ENCODE measurements around the gene NDST4.

The NDST4 gene

GRCh38 chr4:114866901-114867670 lies 246.3 kb downstream of the NDST4 start:
- Histone ChIP-seq H3K4me3 (ENCODE audit: low read length) (no peak overlapping the region), H3K27me3 (ENCODE audit: control insufficient read depth, low read length) (no peaks in the 10 kb centered on the region), H3K36me3 (ENCODE audit: control insufficient read depth, low read length) (no peaks in the 10 kb centered on the region), H3K9me3 (ENCODE audit: control insufficient read depth, insufficient read depth, low read length) (no peaks in the 10 kb centered on the region), H3K79me2 (ENCODE audit: control insufficient read depth, low read length) (no peaks in the 10 kb centered on the region), H3K9me2 (replicated peaks; ENCODE audit: control insufficient read depth, low read length) (no peaks in the 10 kb centered on the region), H3K4me1 (ENCODE audit: control insufficient read depth, low read length) (no peaks in the 10 kb centered on the region), H3K27ac (ENCODE audit: low read depth, low read length) (no peak overlapping the region), H3F3A (ENCODE audit: control insufficient read depth, insufficient read depth) (no peaks in the 10 kb centered on the region), H3K4me2 (ENCODE audit: low read length) (no peak overlapping the region), H4K20me1 (ENCODE audit: control insufficient read depth, insufficient read depth, low read depth, low read length) (no peaks in the 10 kb centered on the region)
- no peak for TF ChIP-seq EZH2phosphoT487 (IDR thresholded peaks at IDR 0.05; ENCODE audit: borderline replicate concordance, low read length)
- no peak for TF ChIP-seq CTCF (IDR thresholded peaks at IDR 0.05; ENCODE audit: low read depth, low read length, poor library complexity, severe bottlenecking)

GRCh38 chr4:114864060-114864459 lies 249.4 kb downstream of the NDST4 start:
- no peak overlapping the region for H3K4me2 ChIP-seq (ENCODE audit: low read length)
- no peaks in the 10 kb centered on the region for H3K9me2 ChIP-seq (replicated peaks; ENCODE audit: control insufficient read depth, low read length)
- H3K4me3 ChIP-seq (ENCODE audit: low read length) = no peak overlapping the region
- no peaks in the 10 kb centered on the region for H3K27me3 ChIP-seq (ENCODE audit: control insufficient read depth, low read length)
- no peaks in the 10 kb centered on the region for H3F3A ChIP-seq (ENCODE audit: control insufficient read depth, insufficient read depth)
- no peaks in the 10 kb centered on the region for H3K4me1 ChIP-seq (ENCODE audit: control insufficient read depth, low read length)
- H3K9me3 ChIP-seq (ENCODE audit: control insufficient read depth, insufficient read depth, low read length) = no peaks in the 10 kb centered on the region
- TF ChIP-seq EZH2phosphoT487 (IDR thresholded peaks at IDR 0.05; ENCODE audit: borderline replicate concordance, low read length) (no peak), CTCF (IDR thresholded peaks at IDR 0.05; ENCODE audit: low read depth, low read length, poor library complexity, severe bottlenecking) (no peak)
- no peaks in the 10 kb centered on the region for H3K79me2 ChIP-seq (ENCODE audit: control insufficient read depth, low read length)
- H3K36me3 ChIP-seq (ENCODE audit: control insufficient read depth, low read length) = no peaks in the 10 kb centered on the region
- no peak overlapping the region for H3K27ac ChIP-seq (ENCODE audit: low read depth, low read length)
- H4K20me1 ChIP-seq (ENCODE audit: control insufficient read depth, insufficient read depth, low read depth, low read length) = no peaks in the 10 kb centered on the region

GRCh38 chr4:114860786-114861185 lies 252.6 kb downstream of the NDST4 start:
- Histone ChIP-seq H3K4me1 (ENCODE audit: control insufficient read depth, low read length) (no peaks in the 10 kb centered on the region), H3K4me2 (ENCODE audit: low read length) (no peak overlapping the region), H3K27me3 (ENCODE audit: control insufficient read depth, low read length) (no peaks in the 10 kb centered on the region), H3K27ac (ENCODE audit: low read depth, low read length) (no peak overlapping the region), H3K36me3 (ENCODE audit: control insufficient read depth, low read length) (no peaks in the 10 kb centered on the region), H3F3A (ENCODE audit: control insufficient read depth, insufficient read depth) (no peaks in the 10 kb centered on the region), H3K79me2 (ENCODE audit: control insufficient read depth, low read length) (no peaks in the 10 kb centered on the region), H3K9me3 (ENCODE audit: control insufficient read depth, insufficient read depth, low read length) (no peaks in the 10 kb centered on the region), H3K4me3 (ENCODE audit: low read length) (no peak overlapping the region), H4K20me1 (ENCODE audit: control insufficient read depth, insufficient read depth, low read depth, low read length) (no peaks in the 10 kb centered on the region), H3K9me2 (replicated peaks; ENCODE audit: control insufficient read depth, low read length) (no peaks in the 10 kb centered on the region)
- TF ChIP-seq EZH2phosphoT487 (IDR thresholded peaks at IDR 0.05; ENCODE audit: borderline replicate concordance, low read length) = no peak
- TF ChIP-seq CTCF (IDR thresholded peaks at IDR 0.05; ENCODE audit: low read depth, low read length, poor library complexity, severe bottlenecking) = no peak

All from DOHH2 (cell line).